ENCODE data around the gene USP11. TPM values are rescaled to one million over a fixed set of nuclear protein-coding genes. Genes with fewer than 3 reads are reported as not detected.

USP11 gene
- total and polyA plus RNA-seq, 2 of the 8 experiments (the other 6 are each of a cell fraction or from before 2014, with no cell fraction given), result 40.9 to 84.0 TPM

- Histone ChIP-seq H2BK5ac (ENCODE audit: low read depth, low read length) (no peak overlapping the region), H4K5ac (ENCODE audit: insufficient read length, low read depth, low read length) (no peak overlapping the region), H3K4ac (replicated peaks; ENCODE audit: insufficient read length, low read depth, low read length) (no peak overlapping the region), H2BK12ac (ENCODE audit: low read depth, low read length) (no peak overlapping the region), H3K23me2 (ENCODE audit: low read depth, low read length) (peaks cover 8% of the 10 kb centered on the region; the same call in 1 of the 2 replicates), H3K4me1 (replicated peaks in 1 of 4; ENCODE audit: control insufficient read depth in 3 of 4, insufficient read depth in 4 of 4, low read length in 3 of 4) (peaks cover 0 to 8% (median 1%) of the 10 kb centered on the region in 4 experiments; a peak in 3 of 7 replicates), H3K23ac (ENCODE audit: insufficient read length) (no peak overlapping the region), H3K4me2 (ENCODE audit: insufficient read depth in 1 of 2, low read depth in 2 of 2, low read length in 2 of 2) (no peak overlapping the region), H4K91ac (replicated peaks; ENCODE audit: insufficient read length, low read length) (no peak overlapping the region), H4K8ac (ENCODE audit: extremely low read depth, insufficient read depth, low read length) (no peak overlapping the region; the same call in 1 of the 2 replicates), H3K36me3 (ENCODE audit: control insufficient read depth in 2 of 4, insufficient read depth in 4 of 4, low read length in 3 of 4) (peaks cover 9 to 58% (median 35%) of the 10 kb centered on the region in 4 experiments; a peak in 7 of 8 replicates), H3K79me2 (ENCODE audit: control insufficient read depth in 1 of 2, insufficient read depth in 2 of 2, low read length in 2 of 2) (peaks cover 21 to 37% of the 10 kb centered on the region in 2 experiments), H3K14ac (ENCODE audit: insufficient read length) (no peak overlapping the region), H4K20me1 (replicated peaks in 1 of 2; ENCODE audit: control insufficient read depth in 1 of 2, insufficient read depth in 2 of 2, low read length in 2 of 2) (peaks cover 13 to 32% of the 10 kb centered on the region in 2 experiments), H3K9ac (replicated peaks in 1 of 4; ENCODE audit: extremely low read depth in 1 of 4, low read depth in 3 of 4, low read length in 3 of 4) (no peak overlapping the region), H3K9me3 (ENCODE audit: insufficient read depth in 2 of 2, low read depth in 1 of 2, low read length in 1 of 2) (no peaks in the 10 kb centered on the region), H3K79me1 (ENCODE audit: low read depth, low read length) (peaks cover 2% of the 10 kb centered on the region; the same call in 1 of the 2 replicates), H2BK120ac (replicated peaks; ENCODE audit: low read depth, low read length) (no peak overlapping the region), H3K18ac (ENCODE audit: extremely low read depth, low read length) (no peak overlapping the region), H2AK5ac (ENCODE audit: low read depth, low read length) (no peak overlapping the region), H3K27me3 (replicated peaks in 1 of 4; ENCODE audit: control insufficient read depth in 3 of 4, extremely low read depth in 1 of 4, insufficient read depth in 3 of 4, low read length in 3 of 4) (no peaks in the 10 kb centered on the region), H3K4me3 (ENCODE audit: extremely low read depth in 1 of 4, insufficient read depth in 2 of 4, low read depth in 3 of 4, low read length in 4 of 4) (no peak overlapping the region), H3K56ac (replicated peaks; ENCODE audit: insufficient read length, low read depth, low read length) (no peak overlapping the region), H2BK15ac (ENCODE audit: low read length) (no peak overlapping the region), H2AFZ (ENCODE audit: low read length) (no peak overlapping the region), H2BK20ac (ENCODE audit: low read length) (no peak overlapping the region), H3K27ac (ENCODE audit: low read depth, low read length) (no peak overlapping the region)
- no peak for FAIRE-seq
- POLR2A ChIA-PET (ENCODE audit: partially characterized antibody), result interaction anchor here (1.1 to 1.8 kb wide), 4 partner anchors 10 to 300 kb away, joined by 3 to 5 read pairs (median 4); no protein-coding TSS in a partner anchor
- CTCF ChIA-PET (ENCODE audit: partially characterized antibody), result no interaction called here
- no peak for DNase-seq (ENCODE audit: low read depth in 1 of 2, low spot score in 2 of 2)
- 91% methylated on average over 9 of the region's 13 CpGs; no CpG with 5 or more reads in 1 of the 2 experiments for WGBS, 2 experiments (ENCODE audit: extremely low coverage in 1 of 2, insufficient coverage in 1 of 2, insufficient read length in 1 of 2, insufficient replicate concordance in 2 of 2, low coverage in 1 of 2, low lambda C conversion rate in 2 of 2, missing lambda C conversion rate in 1 of 2)
- no peak for TF ChIP-seq CBX5 (IDR thresholded peaks at IDR 0.05; ENCODE audit: low read depth, low read length)
- no peak for TF ChIP-seq CTCF (IDR thresholded peaks at IDR 0.05; ENCODE audit: control extremely low read depth in 1 of 3, insufficient read depth in 1 of 3, low read depth in 1 of 3, low read length in 3 of 3)
- no peak for TF ChIP-seq CHD2 (IDR thresholded peaks at IDR 0.05; ENCODE audit: low read length)
- no peak for TF ChIP-seq USF2 (IDR thresholded peaks at IDR 0.05; ENCODE audit: low read length)
- no peak for TF ChIP-seq GTF2F1 (IDR thresholded peaks at IDR 0.05; ENCODE audit: borderline replicate concordance, low read depth, low read length)
- TF ChIP-seq EZH2 (IDR thresholded peaks at IDR 0.05; ENCODE audit: low read depth, low read length, severe bottlenecking), result no peak
- TF ChIP-seq KDM4A (IDR thresholded peaks at IDR 0.05; ENCODE audit: low read depth, low read length, severe bottlenecking), result no peak
- no peak for TF ChIP-seq SP2 (IDR thresholded peaks at IDR 0.05; ENCODE audit: low read length)
Measured at GRCh38 chrX:47223476-47224250, 9.1 kb upstream of the USP11 start.

Data from H1 (cell line).